Calu3 (cell line): ENCODE results near the gene EIPR1. TPM values are rescaled to one million over a fixed set of nuclear protein-coding genes. Genes with fewer than 3 reads are reported as not detected.

ENCODE experiments used
- BruUV-seq: library from RNA; stranded (reverse); fragments of 400-500 nt; replicated peaks from 2 replicates; lab custom pipeline; 2021; lab: Mats Ljungman, UMichigan
- CTCF ChIA-PET: fragments of 300-600 bp; sonication (Branson Sonifier 250); formaldehyde crosslinking; loops from one replicate; lab custom pipeline; 2022; ENCODE audit warnings: antibody characterized with exemption; lab: Charles Lee
- DNase-seq: peaks from one replicate; pipeline ENCODE4 v3.0.0; 2022
- H3K27ac Mint-ChIP-seq: one replicate; pipeline ENCODE4 v1.8.0; 2022; ENCODE audit warnings: mixed read lengths; ENCODE audit not compliant: unreplicated experiment
- H3K27me3 Mint-ChIP-seq: one replicate; pipeline ENCODE4 v1.8.0; 2022; ENCODE audit warnings: mixed read lengths; ENCODE audit not compliant: unreplicated experiment
- H3K36me3 Mint-ChIP-seq: one replicate; pipeline ENCODE4 v1.8.0; 2022; ENCODE audit warnings: mild to moderate bottlenecking, moderate library complexity, mixed read lengths; ENCODE audit not compliant: insufficient read depth, unreplicated experiment
- H3K4me1 Mint-ChIP-seq: one replicate; pipeline ENCODE4 v1.8.0; 2022; ENCODE audit warnings: mild to moderate bottlenecking, low read depth, mixed read lengths; ENCODE audit not compliant: unreplicated experiment
- H3K4me3 Mint-ChIP-seq: one replicate; pipeline ENCODE4 v1.8.0; 2022; ENCODE audit warnings: mild to moderate bottlenecking, low read depth, moderate library complexity, mixed read lengths; ENCODE audit not compliant: unreplicated experiment
- H3K9me3 Mint-ChIP-seq: one replicate; pipeline ENCODE4 v1.8.0; 2022; ENCODE audit warnings: low read depth, mixed read lengths; ENCODE audit not compliant: unreplicated experiment
- CTCF ChIP-seq: fragments of 200-600 bp; IDR thresholded peaks from one replicate; pipeline ENCODE4 v1.8.0; 2022; ENCODE audit warnings: antibody characterized with exemption; ENCODE audit not compliant: unreplicated experiment
- intact Hi-C: fragments of 100-400 bp; cut with micrococcal nuclease; formaldehyde crosslinking; loops from one replicate; pipeline ENCODE4 v1.10.0; 2022; ENCODE audit not compliant: unreplicated experiment
- total RNA-seq: library from RNA; stranded (reverse); gene quantifications from 2 replicates; pipeline ENCODE4 v1.2.3, GENCODE V29; 2022

EIPR1 gene
- total RNA-seq, 1 experiment from 2014 or later: 31.7 TPM

DNA sequence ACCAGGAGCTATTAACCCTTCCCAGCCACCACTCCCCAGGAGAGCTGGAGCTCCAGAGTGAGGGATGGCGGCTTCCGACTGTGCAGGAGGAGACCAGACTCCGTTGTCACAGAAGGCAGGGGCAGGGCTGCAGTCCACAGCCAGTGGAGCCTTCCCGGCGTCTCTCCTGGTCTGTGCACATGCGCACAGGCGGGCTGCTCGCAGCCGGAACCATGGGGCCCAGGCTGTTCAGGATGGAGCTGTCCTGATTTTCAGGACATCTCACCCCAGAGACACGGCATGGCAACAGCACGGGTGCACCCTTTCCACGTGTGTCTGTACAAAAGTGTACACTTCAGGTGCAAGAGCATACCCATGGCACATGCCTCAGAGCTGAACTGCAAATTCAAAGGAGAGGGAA is 28.9 kb downstream of the EIPR1 start:
- TF ChIP-seq CTCF: no peak
- no peaks in the 10 kb centered on the region for H3K27me3 Mint-ChIP-seq
- BruUV-seq: no TSS peak
- no peak overlapping the region for H3K4me3 Mint-ChIP-seq
- no peaks in the 10 kb centered on the region for H3K4me1 Mint-ChIP-seq
- intact Hi-C loops: no loop called here
- DNase-seq: no peak
- H3K36me3 Mint-ChIP-seq: peaks cover 8% of the 10 kb centered on the region
- H3K27ac Mint-ChIP-seq: no peak overlapping the region
- CTCF ChIA-PET: no interaction called here
- no peaks in the 10 kb centered on the region for H3K9me3 Mint-ChIP-seq

DNA sequence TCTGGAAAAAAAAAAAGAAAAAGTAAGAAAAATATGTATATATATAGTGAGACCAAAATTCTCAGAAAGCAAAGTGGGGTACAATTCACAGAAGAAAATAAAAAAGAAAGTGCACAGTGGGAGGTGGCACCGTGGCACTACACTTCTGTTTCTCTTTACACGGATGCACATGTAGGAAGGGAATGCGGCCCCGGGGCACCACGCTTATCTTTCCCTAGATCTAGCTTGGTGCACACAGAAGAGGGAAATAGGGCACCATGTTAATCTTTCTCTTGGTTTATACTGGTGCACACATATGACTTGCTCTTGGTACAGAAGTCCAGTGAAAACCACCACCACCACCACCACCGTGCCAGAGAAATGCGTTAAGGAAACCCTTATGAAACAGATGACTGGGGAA is 32.0 kb downstream of the EIPR1 start:
- CTCF ChIA-PET: no interaction called here
- Mint-ChIP-seq H3K36me3 (peaks cover 5% of the 10 kb centered on the region), H3K4me1 (no peaks in the 10 kb centered on the region), H3K4me3 (no peak overlapping the region), H3K27ac (no peak overlapping the region), H3K27me3 (no peaks in the 10 kb centered on the region), H3K9me3 (no peaks in the 10 kb centered on the region)
- no TSS peak for BruUV-seq
- DNase-seq: no peak
- no peak for TF ChIP-seq CTCF
- intact Hi-C loops: no loop called here

DNA sequence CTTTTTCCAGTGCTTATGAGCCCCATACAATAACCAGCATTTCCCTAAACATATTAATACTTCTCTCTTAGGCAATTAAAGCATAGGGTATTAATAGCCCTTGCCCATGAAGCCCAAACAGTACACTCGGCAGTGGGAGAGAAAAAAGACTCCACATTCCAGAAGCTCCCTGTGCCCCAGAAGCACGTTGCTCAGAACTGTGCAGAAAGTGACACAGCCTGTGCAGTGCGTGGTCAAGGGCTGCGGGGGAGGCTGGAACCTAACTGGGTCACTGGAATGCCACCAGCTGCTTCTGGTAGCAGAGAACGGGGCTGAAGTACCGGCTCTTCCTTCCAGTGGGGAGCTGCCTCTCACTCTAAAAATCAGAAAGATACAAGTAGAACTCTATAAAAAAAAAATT is 32.7 kb downstream of the EIPR1 start:
- Mint-ChIP-seq H3K4me1 (no peaks in the 10 kb centered on the region), H3K27ac (no peak overlapping the region), H3K4me3 (no peak overlapping the region), H3K9me3 (no peaks in the 10 kb centered on the region), H3K36me3 (peaks cover 5% of the 10 kb centered on the region), H3K27me3 (no peaks in the 10 kb centered on the region)
- no TSS peak for BruUV-seq
- no peak for DNase-seq
- TF ChIP-seq CTCF: no peak
- intact Hi-C loops: no loop called here
- CTCF ChIA-PET: interaction anchor here (0.7 kb wide), 1 partner anchor 20 kb away, joined by 6 read pairs; no protein-coding TSS in a partner anchor

DNA sequence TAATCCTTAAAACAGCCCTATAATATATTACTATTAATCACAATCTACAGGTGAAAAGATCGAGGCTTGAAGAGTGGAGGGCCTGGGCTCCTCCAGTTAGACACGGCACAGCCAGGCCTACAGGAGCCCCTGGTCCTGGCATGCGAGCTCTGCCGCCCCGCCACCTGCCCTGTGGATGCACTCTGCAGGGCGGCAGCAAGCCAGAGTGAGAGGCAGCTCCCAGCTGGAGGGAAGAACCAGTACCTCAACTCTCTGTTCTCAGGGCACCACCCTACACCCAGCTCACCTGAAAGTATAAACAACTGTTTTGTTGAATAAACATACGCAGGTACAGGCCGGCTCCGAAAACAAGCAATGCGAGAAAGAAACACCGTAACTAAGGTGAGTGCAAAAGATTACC is 34.6 kb downstream of the EIPR1 start:
- no peak overlapping the region for H3K4me3 Mint-ChIP-seq
- intact Hi-C loops: no loop called here
- H3K36me3 Mint-ChIP-seq: peaks cover 5% of the 10 kb centered on the region
- DNase-seq: no peak
- TF ChIP-seq CTCF: no peak
- BruUV-seq: no TSS peak
- H3K4me1 Mint-ChIP-seq: no peaks in the 10 kb centered on the region
- H3K27ac Mint-ChIP-seq: no peak overlapping the region
- no peaks in the 10 kb centered on the region for H3K27me3 Mint-ChIP-seq
- CTCF ChIA-PET: no interaction called here
- H3K9me3 Mint-ChIP-seq: no peaks in the 10 kb centered on the region
